ENCODE data around the gene TP73.

TP73 gene

DNA sequence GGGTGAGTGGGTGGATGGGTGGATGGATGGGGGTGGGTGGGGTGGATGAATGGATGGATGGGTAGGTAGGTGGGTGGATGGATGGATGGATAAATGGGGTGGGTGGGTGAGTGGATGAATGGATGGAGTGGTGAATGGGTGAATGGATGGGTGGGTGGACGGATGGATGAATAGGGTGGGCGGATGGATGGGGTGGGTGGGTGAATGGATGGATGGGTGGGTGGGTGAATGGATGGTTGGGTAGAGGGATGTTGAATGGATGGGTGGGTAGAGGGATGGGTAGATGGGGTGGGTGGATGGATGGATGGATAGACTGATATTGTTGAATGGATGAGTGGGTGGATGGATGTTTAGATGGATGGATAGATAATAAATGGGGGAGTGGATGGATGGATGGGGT lies 73.0 kb downstream of the TP73 start:
- TF ChIP-seq, protein P1, sequence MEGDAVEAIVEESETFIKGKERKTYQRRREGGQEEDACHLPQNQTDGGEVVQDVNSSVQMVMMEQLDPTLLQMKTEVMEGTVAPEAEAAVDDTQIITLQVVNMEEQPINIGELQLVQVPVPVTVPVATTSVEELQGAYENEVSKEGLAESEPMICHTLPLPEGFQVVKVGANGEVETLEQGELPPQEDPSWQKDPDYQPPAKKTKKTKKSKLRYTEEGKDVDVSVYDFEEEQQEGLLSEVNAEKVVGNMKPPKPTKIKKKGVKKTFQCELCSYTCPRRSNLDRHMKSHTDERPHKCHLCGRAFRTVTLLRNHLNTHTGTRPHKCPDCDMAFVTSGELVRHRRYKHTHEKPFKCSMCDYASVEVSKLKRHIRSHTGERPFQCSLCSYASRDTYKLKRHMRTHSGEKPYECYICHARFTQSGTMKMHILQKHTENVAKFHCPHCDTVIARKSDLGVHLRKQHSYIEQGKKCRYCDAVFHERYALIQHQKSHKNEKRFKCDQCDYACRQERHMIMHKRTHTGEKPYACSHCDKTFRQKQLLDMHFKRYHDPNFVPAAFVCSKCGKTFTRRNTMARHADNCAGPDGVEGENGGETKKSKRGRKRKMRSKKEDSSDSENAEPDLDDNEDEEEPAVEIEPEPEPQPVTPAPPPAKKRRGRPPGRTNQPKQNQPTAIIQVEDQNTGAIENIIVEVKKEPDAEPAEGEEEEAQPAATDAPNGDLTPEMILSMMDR (IDR thresholded peaks at IDR 0.05; ENCODE audit: insufficient read depth, low read length, poor library complexity, severe bottlenecking): no peak
- Histone ChIP-seq H3K4me3 (replicated peaks; ENCODE audit: low read depth, low read length) (no peak overlapping the region), H3K36me3 (ENCODE audit: control insufficient read depth, insufficient read depth, low read length) (peaks cover 11% of the 10 kb centered on the region), H3K27me3 (replicated peaks; ENCODE audit: control insufficient read depth, insufficient read depth, low read length) (no peaks in the 10 kb centered on the region)
- DNase-seq (ENCODE audit: extremely low read depth, insufficient read length): no peak

DNA sequence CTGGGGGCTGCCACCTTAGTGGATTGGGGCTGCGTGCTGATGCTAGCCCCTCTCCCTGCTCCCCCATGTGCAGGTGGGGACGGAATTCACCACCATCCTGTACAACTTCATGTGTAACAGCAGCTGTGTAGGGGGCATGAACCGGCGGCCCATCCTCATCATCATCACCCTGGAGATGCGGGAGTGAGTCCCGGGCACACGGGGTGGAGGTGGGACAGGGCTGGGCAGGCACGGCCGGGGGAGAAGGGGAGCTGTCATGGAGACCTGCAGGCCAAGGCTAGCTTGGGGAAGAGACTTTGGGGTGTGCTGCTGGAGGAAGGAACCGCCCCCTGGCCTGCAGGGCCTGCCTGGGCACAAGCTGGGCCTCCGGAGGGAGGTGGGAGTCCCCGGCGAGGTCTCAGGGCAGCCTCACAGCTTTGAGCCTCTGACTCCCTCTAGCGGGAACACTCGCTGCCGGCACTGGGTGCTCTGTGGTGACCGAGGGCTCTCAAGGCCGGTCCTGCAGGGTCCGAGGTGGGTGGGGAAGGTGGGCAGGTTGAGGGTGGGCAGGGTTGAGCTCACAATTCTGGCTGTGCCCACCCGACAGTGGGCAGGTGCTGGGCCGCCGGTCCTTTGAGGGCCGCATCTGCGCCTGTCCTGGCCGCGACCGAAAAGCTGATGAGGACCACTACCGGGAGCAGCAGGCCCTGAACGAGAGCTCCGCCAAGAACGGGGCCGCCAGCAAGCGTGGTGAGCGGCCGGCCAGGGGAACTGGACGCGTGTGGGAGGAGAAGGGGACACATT lies 74.9 kb downstream of the TP73 start:
- H3K36me3 ChIP-seq (ENCODE audit: control insufficient read depth, insufficient read depth, low read length): peaks cover 14% of the 10 kb centered on the region
- no peaks in the 10 kb centered on the region for H3K27me3 ChIP-seq (replicated peaks; ENCODE audit: control insufficient read depth, insufficient read depth, low read length)
- H3K4me3 ChIP-seq (replicated peaks; ENCODE audit: low read depth, low read length): no peak overlapping the region
- DNase-seq (ENCODE audit: extremely low read depth, insufficient read length): no peak
- TF ChIP-seq, protein P1 (IDR thresholded peaks at IDR 0.05; ENCODE audit: insufficient read depth, low read length, poor library complexity, severe bottlenecking): peak; percentile 70

DNA sequence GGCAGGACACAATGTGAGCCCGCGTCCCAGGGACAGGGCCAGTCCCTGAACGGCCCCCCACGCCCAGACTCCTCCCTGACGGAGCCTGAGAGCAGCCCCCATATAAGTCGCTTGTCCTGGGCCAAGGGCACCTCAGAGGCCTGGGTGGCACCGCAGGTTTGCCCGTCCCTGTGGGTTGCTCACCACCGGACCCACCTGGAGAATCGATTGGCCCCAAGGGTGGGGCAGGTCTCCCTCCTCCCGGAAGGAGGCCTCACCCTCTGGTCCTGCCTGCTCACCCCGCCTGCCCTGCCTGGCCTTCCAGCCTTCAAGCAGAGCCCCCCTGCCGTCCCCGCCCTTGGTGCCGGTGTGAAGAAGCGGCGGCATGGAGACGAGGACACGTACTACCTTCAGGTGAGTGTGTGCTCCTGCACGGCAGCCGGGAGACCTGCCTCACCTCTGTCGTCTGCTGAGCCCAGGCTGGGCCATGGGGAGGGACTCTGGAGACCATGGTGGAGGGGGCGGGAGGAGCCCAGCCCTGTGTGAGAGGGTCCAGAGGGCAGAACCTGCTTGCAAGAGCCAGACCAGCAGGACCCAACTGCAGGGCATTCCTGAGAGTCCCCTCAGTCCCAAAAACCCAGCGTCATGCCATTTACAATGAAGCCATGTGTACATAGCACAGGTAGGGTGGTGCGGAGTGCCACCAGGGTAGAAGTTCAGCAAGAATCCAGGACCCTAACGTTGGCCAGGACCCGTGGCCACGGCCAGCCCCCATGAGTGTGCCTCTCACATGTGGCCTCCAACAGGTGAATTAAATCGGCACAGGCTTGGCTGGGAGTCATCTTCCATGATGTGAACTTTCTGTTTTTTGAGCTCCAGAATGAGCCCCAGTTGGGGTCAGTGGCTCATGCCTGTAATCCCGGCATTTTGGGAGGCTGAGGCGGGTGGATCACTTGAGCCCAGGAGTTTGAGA lies 75.8 kb downstream of the TP73 start:
- TF ChIP-seq, protein P1 (IDR thresholded peaks at IDR 0.05; ENCODE audit: insufficient read depth, low read length, poor library complexity, severe bottlenecking): no peak
- DNase-seq (ENCODE audit: extremely low read depth, insufficient read length): no peak
- Histone ChIP-seq H3K27me3 (replicated peaks; ENCODE audit: control insufficient read depth, insufficient read depth, low read length) (no peaks in the 10 kb centered on the region), H3K36me3 (ENCODE audit: control insufficient read depth, insufficient read depth, low read length) (peaks cover 16% of the 10 kb centered on the region), H3K4me3 (replicated peaks; ENCODE audit: low read depth, low read length) (no peak overlapping the region)

DNA sequence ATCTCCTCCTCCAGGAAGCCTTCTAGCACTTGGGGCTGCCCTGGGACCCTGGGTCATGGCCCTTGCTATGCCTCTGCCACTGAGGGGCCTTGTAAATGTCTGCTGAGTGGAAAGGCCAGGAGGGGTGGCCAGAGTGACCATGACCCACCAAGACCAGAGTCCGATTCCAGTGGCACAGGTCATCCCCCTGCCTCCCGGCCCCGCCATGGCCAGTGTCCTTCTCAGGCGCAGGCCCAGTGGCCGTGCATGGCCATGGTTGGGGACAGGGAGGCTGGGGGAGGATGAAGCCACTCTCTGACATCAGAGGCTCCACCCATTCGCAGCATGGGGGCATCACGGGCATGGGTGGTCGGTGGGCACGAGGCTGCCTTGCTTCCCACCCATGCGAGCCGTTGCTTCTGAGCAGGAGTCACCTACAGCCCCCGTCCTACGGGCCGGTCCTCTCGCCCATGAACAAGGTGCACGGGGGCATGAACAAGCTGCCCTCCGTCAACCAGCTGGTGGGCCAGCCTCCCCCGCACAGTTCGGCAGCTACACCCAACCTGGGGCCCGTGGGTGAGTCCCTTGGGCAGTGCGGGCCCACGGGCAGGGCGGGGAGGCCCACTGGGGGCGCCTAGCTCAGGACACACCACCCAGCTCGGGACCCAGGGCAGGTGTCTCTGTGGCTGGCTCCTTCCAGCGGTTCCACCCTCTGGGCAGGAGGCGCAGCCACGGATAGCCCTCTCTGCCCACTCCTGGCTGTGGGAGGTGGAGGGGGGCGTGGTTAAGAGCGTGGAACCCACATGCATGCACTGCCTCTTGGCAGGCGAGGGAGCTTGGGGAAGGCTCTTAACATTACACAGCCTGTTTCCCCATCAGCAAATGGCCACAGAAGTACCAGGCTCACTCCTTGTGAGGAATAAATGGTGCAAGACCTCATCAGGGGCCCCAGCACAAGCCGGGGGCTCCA lies 77.6 kb downstream of the TP73 start:
- TF ChIP-seq, protein P1 (IDR thresholded peaks at IDR 0.05; ENCODE audit: insufficient read depth, low read length, poor library complexity, severe bottlenecking): no peak
- DNase-seq (ENCODE audit: extremely low read depth, insufficient read length): peak; percentile 14
- peaks cover 19% of the 10 kb centered on the region for H3K36me3 ChIP-seq (ENCODE audit: control insufficient read depth, insufficient read depth, low read length)
- no peak overlapping the region for H3K4me3 ChIP-seq (replicated peaks; ENCODE audit: low read depth, low read length)
- no peaks in the 10 kb centered on the region for H3K27me3 ChIP-seq (replicated peaks; ENCODE audit: control insufficient read depth, insufficient read depth, low read length)

DNA sequence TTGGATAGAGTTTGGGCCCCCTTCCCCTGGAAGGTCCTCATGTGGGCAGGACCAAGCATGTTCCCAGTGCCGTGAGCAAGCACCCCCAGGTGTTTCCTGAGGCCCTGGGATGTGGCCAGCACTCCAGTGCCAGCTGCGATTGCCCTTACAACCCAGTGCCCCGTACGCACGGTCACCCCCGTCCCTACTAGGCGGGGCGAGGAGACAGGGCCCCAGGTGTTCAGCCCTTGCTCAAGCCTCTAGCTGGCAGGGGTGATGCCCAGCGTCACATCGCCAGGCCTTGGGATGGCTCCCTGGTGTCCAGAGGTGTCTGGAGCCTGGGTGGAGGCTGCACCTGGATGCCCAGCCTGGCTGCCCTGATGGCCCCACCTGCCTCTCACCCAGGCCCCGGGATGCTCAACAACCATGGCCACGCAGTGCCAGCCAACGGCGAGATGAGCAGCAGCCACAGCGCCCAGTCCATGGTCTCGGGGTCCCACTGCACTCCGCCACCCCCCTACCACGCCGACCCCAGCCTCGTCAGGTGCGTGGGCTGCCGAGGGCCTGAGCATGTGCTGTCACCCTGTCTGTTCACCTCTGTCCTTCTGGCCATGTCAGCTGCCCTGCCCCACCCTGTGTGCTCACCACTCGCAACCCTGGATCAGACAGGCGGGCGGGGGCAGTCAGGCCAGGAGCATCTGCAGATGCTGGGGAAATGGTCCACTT lies 78.4 kb downstream of the TP73 start:
- no peaks in the 10 kb centered on the region for H3K27me3 ChIP-seq (replicated peaks; ENCODE audit: control insufficient read depth, insufficient read depth, low read length)
- H3K4me3 ChIP-seq (replicated peaks; ENCODE audit: low read depth, low read length): no peak overlapping the region
- TF ChIP-seq, protein P1 (IDR thresholded peaks at IDR 0.05; ENCODE audit: insufficient read depth, low read length, poor library complexity, severe bottlenecking): no peak
- H3K36me3 ChIP-seq (ENCODE audit: control insufficient read depth, insufficient read depth, low read length): peaks cover 19% of the 10 kb centered on the region
- DNase-seq (ENCODE audit: extremely low read depth, insufficient read length): peak; percentile 20
